NCI-H1417 treated with DMSO at 0.1 percent for 48 hours (cell line): ENCODE measurements around the gene OR11A1.

ENCODE experiments used
- DNase-seq: peaks from one replicate; lab custom pipeline; 2025; lab: John Stamatoyannopoulos, UW

Gene OR11A1, protein sequence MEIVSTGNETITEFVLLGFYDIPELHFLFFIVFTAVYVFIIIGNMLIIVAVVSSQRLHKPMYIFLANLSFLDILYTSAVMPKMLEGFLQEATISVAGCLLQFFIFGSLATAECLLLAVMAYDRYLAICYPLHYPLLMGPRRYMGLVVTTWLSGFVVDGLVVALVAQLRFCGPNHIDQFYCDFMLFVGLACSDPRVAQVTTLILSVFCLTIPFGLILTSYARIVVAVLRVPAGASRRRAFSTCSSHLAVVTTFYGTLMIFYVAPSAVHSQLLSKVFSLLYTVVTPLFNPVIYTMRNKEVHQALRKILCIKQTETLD

DNA sequence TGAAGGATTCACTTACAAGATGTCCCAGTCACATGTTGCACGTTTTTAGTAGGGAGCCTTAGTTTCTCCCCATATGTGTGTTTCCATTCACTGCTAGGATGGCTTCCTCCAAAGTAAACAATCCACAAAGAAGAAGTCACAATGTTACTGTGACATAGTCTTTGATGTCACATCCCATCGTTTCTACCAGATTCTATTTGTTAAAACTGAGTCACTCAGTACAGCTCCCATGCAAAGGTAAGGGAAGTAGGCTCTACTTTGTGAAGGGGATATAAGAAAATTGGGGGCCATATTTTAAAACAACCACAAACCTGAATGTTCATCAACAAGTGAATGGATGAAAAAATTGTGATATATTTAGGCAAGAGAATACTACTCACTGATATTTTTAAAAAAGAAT, at the start of gene OR11A1, which contains the start of gene OR2H1:
OR11A1 (minus strand) TSS at position 101 of the 400 bp plus-strand sequence. CDS start 29,430 bp downstream, outside the sequence.
OR2H1 (plus strand) TSS at position 185 of the 400 bp plus-strand sequence. CDS start 4,615 bp downstream, outside the sequence.
- no peak for DNase-seq

DNA sequence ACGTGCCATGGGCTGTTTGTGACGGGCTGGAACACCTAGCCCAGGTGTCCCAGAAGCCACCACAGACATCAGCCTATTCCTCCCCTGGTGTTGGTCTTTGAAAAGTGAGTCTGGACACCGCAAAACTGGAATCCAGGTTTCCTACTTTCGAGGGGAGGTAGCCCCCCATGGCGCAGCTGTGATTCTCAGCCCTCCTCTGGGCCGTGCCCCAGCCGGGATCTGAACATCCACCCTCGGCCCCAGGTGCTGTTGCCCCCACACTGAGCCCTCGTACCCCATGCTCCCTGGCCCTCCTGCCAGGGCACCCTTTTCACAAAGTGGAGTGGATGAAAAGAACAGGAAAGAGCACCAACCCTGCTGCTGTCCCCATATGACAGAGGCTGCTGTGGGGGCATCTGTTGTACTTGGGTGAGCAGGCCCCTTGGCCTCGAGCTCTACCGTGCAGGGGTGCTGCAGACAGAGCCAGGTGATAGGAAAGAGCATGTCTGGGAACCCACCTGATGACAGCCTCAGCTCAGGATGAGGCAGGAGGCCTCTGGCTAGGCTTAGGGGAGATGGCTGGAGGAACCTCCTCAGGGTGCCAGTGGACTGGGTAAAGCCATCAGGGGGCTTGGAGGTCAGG, 49.7 kb upstream of the OR11A1 start:
- DNase-seq = no peak

DNA sequence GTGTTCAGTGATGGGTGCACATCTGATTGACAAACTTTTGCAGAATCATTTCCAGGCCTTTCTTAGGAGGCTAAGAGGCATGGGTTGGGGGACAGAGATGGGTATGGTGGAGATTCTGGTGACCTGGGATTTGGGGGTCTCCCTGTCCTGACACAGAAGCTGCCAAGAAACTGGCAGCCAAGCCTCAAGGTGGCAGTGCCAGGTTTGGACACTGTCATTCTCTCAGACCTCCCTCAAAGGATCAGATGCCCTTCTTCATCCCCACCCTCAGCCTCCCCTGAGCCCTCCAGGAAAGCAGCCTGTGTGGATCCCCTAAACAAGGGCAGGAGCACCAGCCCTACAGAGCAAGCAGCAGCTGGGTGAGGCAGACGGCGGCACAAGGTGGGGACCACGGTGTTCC, 48.9 kb upstream of the OR11A1 start:
- no peak for DNase-seq

DNA sequence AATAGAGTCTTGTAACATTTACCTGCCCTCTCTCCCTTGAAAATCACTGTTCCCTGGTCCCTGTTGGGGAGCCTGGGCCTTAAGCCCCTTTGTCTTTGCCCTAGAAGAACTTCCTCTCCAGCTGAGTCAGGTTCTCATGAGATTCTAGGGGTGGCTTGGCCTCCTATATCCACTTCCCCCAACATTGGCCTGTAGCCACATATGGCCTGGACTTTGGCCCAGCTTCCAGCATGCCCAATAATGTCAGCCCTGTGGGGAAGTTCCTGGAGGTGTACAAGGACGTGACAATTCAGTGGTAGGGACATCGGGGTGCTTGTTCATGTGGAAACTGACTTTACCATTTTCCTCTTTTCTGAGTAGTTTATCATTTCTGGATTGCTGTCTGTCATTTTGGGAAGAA, 48.1 kb upstream of the OR11A1 start:
- DNase-seq = no peak

DNA sequence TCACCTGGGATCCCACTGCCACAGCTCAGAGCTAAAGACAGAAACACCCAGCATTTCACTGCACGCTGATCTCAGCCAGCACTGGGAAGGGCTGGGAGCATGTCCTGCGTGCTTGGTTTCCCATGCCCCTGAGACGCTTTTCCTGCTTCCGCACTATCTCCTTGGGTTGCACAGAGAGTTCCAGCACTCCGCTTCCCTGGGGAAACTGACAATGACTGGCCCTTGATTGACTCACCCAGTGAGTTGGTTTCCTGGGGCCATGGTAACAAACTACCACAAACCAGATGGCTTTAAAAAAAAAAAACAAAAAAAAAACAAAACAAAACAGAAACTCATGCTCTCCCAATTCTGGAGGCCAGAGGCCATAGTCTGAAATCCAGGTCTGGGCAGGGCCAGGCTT, 45.7 kb upstream of the OR11A1 start:
- no peak for DNase-seq

DNA sequence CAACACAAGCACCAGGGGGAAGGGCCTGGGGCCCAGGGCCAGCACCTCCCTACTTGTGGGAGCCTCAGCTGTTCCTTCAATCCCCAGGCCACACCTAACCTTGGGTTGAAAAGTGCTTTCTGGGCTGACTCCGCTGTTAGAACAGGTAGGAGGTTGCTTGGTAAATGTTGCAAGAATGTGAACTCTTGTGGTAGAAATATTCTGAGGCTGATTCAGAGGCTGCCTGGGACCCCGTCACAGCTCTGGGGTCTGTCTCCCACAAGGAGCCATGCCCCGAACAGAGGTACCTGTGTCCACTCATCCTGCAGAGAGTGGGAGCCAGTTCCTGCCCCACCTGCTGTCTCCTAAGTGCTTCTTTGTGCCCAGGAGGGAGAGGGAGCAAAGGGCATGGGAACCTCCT, 45.3 kb upstream of the OR11A1 start:
- DNase-seq = no peak

DNA sequence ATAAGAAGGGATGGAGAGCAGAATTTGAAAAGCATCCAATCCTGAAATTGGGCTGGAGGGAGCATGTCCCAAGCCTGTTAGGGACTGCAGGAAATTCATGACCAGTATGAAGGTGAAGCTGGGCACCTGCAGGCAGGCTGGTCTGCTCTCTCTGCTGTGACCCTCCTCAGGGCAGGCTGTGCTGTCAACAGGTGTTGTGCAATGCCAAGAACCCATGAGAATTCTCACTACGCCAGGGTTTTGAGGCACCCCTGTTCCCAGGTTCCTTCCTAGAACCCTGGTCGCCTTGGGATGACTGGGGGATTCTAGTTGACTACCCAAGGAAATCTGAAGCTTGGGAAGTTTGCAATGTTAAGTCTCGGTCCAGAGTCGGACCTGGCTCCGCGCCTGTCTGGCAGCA, 44.2 kb upstream of the OR11A1 start:
- no peak for DNase-seq

DNA sequence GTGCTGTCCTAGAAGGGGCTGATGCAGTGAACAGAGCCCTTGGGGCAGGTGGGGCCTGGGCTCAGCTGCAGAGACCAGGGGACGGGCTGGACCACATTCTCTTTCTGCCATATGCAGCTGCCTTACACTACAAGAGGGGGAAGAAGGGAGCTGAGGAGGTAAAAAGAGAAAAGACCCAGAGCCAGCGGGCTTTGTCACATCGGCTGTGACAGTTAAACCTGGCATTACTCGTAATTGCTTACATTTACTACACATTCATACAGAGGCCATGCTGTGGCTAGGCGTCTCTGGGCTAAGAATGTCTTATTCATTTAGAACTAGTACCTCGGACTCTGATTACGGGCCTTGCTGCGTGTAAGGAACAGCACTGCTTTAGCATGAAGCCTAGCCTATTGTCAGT, 43.7 kb upstream of the OR11A1 start:
- DNase-seq = no peak

DNA sequence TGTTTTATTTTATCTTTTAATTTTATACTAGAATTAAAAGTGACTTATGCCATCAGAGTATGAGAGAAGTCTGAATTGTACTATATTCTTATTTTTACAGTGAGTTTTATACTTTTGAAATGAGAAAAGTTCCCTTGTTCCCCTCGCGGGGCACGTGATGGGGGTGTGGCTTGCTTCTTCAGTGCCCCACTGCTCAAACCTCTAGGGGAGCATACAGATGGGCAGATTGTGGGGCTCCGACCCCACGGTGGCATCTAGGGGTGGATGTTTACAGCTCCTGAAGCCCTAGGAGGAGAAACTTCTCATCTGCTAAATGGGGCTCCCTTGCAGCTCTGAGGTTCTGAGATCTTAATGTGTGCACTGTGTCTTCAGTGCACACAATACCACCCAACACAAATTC, 42.8 kb upstream of the OR11A1 start:
- DNase-seq = no peak

DNA sequence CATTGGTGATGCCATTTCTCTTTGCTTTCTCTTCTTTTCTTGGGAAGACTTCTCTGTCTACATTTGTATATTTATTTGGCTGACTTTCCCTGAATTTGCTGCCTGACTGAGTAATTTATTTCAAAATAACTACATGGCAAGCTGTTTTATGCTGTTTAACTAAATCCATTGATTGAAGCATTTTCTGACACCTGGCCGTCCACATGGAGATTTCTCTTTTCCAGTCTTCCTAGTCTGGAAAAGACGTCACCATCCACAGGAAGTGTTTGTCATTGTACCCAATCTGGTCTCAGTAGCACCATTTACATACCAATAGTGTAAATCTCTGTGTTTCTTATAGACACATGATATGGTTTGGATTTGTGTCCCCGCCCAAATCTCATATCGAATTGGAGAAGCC, 40.1 kb upstream of the OR11A1 start:
- no peak for DNase-seq

DNA sequence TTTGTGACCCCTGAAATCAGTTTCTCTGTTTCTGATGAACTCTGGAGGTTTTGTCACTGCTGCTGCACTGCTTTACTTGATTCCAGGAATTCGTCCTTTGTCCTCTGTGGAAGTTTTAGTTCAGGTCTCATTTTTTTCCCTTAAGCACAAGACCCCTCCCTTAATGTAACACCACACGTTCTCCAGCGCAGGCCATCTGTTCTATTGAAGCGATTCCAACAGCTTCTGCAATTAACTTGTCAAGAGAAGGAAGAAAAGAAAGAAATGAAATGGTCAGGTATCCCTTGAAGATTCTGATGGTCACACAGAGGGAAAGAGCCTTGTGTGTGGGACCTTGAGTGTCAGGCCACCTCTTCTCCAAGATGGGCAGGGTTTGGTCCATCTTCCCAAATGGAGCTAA, 38.7 kb upstream of the OR11A1 start:
- DNase-seq = no peak

DNA sequence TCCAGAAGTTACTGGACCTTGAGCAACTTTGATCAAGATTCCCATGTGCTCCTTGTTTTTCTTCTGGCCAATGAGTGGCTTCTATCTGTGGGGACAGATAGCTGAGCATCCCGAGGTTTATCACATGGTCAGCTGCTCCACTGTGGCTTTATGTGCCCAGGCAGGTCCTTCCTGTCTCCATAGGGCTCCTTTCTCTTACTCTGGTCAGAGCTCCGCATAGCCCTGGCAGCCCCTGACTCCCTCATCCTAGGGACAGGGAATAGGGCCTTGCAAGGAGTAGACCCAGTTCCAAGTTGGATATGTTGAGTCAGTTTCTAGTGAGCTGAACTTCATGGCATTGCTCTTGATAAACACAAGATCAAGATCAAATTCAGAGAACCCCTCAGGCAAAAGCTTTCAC, 37.3 kb upstream of the OR11A1 start:
- no peak for DNase-seq

DNA sequence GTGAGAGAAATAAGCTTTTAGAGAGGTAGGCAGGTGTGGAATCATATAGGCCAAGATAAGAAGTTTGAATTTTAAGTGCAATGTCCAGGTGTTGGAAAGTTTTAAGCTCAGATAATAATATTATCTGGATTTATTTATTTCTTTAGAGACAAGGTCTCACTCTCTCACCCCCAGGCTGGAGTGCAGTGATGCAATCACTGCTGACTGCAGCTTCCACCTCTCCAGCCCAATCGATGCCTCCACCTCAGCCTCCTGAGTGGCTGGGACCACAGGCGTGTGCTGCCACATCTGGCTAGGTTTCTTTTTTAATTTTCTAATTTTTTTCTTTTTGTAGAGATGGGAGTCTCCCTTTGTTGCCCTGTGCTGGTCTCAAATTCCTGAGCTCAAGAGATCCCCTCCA, 36.4 kb upstream of the OR11A1 start:
- DNase-seq = no peak

DNA sequence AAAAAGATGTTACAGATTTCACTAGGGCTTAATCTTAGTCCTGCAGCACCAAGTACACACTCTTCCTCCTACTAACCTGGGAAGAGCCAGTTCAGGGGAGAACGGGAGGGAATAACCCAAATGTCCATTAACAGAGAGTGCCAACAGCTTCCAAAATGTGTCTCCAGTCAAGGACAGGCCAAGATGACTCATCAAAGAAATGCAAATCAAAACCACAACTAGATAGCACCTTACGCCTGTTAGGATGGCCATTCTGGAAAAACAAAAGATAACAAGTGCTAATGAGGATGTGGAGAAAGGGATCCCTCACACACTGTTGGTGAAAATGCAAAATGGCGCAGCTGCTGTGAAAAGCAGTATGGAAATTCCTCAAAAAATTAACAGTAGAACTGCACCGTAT, 34.7 kb upstream of the OR11A1 start:
- DNase-seq = no peak

DNA sequence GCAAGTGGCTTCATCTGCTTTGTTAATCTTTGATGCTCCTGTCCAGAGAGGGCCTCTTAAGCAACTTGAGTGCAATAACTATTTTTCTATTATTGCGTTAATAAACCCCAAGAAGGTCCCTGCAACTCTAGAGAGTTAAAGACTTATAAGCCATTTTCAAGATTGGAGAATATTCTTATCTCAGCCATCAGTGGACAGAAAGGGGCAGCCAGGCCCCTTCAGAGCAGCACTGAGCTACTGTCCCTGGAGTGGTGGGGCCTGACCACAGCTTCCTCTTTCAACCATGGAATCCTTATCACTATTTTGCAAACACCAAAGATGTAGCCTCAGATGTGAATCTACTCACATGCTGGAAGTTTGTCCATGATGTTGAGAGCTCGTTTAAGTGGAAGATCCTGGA, 33.7 kb upstream of the OR11A1 start:
- DNase-seq = no peak

DNA sequence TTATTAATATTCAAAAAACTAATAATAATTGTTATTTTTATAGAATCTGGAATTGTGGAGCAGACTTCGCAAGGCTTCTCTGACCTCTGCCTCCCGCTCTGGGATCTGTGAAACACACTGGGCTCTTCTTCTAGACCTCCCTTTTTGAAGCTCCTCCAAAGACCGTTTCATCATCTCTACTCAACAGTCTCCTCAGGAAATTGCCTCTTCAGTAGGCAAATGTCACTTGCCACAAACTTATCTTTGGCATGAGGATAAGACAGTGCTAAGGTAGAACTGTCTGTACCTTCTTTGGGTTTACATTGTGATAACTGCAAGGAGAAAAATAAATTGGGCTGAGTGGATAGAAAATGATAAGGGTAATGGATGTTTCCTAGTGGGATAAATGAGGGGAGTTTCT, 33.2 kb upstream of the OR11A1 start:
- no peak for DNase-seq

DNA sequence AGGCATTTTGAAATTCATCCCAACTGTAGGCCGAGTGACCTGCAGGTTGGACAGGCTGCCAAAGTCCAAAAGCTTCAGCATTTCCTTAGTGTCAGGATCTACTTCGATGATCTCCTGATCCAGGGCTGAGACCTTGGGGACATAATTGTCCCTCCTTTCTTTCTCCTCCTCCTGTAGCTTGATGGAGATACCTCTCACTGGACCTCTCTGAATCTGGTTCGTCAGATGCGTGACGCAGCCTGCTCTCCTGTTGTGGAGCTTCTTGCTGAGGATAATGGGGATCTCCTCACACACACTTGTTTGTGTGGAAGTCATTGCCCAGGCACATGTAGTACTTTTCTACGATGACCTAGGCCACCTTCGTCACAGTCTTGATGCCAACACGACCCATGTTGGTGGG, 32.4 kb upstream of the OR11A1 start:
- no peak for DNase-seq

DNA sequence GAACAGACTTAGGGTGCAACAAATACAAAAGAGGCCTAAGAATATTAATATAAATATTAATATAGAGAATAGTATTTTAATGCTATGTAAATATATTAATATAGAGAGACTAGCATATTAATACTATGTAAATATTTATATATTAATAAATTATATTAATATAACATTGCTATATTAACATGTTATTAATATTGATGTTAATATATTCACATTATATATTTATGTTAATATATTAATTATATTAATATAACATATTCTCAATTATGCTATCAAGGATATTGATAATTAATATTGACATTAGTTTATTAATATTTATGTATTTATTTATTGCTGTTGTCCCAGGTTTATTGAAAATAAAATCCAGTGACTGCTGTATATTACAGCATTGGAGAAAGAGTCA, 32.0 kb upstream of the OR11A1 start:
- DNase-seq = no peak

DNA sequence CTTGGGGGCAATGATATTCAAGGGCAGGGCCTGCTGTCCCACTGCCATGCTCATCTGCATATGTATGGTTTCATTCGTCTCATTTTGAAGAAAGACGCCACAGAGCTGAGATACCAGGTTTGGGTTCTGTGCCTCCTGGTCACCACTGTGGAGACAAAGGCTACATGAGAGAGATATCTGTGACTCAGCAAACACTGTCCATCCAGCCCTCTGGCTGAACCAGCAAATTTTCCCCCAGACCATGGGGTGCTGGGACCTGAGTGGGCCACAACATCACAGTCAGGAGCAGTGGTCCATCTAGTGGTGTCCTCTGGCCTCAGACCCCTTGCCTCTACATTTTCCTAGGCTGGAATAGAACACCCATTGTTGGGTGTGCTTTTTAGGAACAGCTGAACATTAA, 30.8 kb upstream of the OR11A1 start, which contains the start of gene MAS1L:
MAS1L (minus strand) TSS at position 297 of the 400 bp plus-strand sequence; CDS start at position 243, 54 bp downstream.
- no peak for DNase-seq

DNA sequence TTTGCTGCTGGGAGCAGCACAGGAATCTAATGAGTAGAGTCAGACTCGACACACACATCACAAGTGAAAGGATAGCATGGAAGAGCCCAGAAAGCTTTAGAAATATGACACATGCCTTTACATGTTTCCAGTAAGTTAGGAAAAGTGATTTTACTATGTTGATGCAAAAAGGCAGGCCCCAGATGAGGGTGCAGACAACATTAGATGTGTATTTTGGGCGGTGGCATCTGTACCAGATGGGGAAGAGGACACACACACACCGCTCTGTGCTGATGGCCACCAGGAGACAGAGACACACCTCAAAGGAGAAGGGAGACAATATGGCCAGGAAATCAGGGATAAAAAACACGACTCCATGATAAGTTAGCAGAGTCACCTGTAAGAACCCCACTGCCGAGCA, 30.3 kb upstream of the OR11A1 start:
- no peak for DNase-seq

DNA sequence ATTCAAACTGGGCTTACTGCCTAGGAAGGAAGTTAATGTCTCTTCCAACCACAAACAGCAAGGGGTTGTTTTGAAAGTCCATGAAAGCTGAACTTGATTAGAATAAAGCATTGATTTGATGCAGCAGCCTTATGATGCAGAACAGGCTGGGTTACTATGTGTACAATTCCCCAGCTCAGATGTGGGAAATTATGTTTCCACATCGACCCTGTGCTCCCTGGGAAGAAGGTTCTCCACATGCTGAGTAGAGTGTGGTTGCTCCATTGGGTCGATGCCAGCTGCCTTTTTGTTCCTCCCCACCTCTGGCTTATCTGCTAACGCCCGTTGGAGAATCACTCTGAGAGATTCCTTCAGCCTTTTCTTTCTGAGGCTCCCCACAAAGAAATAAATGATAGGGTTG, 29.7 kb upstream of the OR11A1 start:
- no peak for DNase-seq

DNA sequence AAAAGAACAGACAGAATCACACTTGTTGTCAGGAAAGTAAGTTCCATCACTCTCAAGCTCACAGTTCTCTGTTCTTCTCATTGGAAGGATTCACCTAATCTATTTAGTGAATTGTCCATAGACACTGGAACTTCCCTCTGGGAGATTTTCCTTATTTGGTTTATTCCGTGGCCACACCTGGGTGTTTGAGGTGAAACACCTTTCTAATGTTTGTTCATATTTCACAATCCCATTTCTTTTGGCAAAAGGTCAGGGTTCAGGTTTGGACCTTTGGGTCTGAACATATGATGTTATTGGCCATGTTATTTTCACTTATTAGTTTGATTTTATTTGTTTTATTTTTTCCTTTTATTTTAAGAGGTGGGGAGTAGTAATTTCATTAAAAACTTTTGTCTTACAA, 26.9 kb upstream of the OR11A1 start:
- DNase-seq = no peak

DNA sequence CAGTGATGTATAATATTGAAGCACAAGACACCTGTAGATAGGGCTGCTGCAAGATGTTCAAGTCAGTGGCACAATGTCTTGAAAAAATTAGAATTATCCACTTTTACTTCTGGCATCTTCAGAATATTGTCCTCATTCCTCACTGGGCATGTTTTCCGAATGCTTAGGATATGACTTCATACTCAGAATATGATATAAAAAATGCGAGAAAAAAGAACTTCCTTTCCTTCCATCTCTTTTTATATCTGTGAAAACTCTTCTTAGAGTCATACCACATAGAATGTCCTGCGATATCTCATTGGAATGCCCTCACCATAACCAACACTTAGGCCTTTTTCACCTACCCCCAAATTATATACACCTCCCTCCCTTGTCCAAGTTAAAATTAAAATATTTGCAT, 26.3 kb upstream of the OR11A1 start:
- DNase-seq = no peak

DNA sequence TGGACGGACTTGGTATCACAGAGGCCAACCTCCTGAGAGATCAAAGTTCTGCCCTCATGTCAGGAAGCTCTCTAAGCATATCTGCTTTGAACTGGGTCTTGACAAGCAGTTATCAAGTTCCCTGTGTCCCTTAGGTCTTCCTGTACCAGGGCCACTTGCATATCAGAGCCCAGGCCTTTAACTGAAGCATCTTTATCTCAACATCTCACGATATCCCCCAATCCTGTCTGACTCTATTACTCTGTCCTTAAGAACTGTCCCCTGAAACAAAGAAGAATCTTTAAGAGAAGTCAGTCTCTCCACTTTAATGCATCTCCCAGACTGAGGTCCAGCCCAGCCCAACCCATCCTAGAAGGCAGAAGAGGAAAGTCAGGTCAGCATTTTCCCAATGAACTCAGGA, 22.7 kb upstream of the OR11A1 start:
- no peak for DNase-seq
